HEK293 (cell line): ENCODE data around the gene DOK7.

Source experiments
- CTCF ChIA-PET: fragments of 350-600 bp; formaldehyde crosslinking; extraction: SDS; loops from one replicate; lab custom pipeline; 2021; ENCODE audit warnings: antibody characterized with exemption; lab: Yijun Ruan, JAX
- POLR2A ChIA-PET: fragments of 300-600 bp; formaldehyde crosslinking; extraction: SDS; loops from one replicate; lab custom pipeline; 2020; ENCODE audit warnings: antibody characterized with exemption, inconsistent platforms; lab: Yijun Ruan, JAX
- H3K27ac ChIP-seq: fragments of 200-500 bp; sonication (Bioruptor generic); 2 replicates; pipeline ENCODE4 v1.5.1; 2014; ENCODE audit warnings: low read depth, low read length, control low read depth, inconsistent platforms; ENCODE audit errors: extremely low read depth
- H3K36me3 ChIP-seq, 2 experiments: fragments of 200-500 bp in 1 of 2; sonication (Bioruptor generic) in 1 of 2; 1 replicate in 1 of 2; 2 replicates in 1 of 2; pipeline ENCODE4 v1.5.1; 2014 to 2017; ENCODE audit warnings: inconsistent platforms in 2 of 2, low read length in 2 of 2; ENCODE audit not compliant: control insufficient read depth in 2 of 2, insufficient read depth in 1 of 2
- H3K4me1 ChIP-seq: fragments of 200-500 bp; sonication (Bioruptor generic); 2 replicates; pipeline ENCODE4 v1.5.1; 2014; ENCODE audit warnings: mild to moderate bottlenecking, low read length, inconsistent platforms; ENCODE audit not compliant: control insufficient read depth, insufficient read depth
- H3K4me3 ChIP-seq: 2 replicates; pipeline ENCODE4 v1.5.1; 2011; ENCODE audit warnings: low read depth, mild to moderate bottlenecking, control low read depth, low read length, moderate library complexity
- H3K9me3 ChIP-seq: fragments of 200-500 bp; sonication (Bioruptor generic); 2 replicates; pipeline ENCODE4 v1.5.1; 2014; ENCODE audit warnings: low read depth, low read length, inconsistent platforms; ENCODE audit not compliant: control insufficient read depth, insufficient read depth
- GFI1B ChIP-seq: fragments of 450-650 bp; formaldehyde crosslinking; IDR thresholded peaks from 2 replicates; pipeline ENCODE4 v1.5.1; 2016; ENCODE audit warnings: missing biosample characterization, missing genetic modification characterization
- HOXC10 ChIP-seq: sonication (generic); formaldehyde crosslinking; IDR thresholded peaks from 2 replicates; pipeline ENCODE4 v1.8.1; 2023; ENCODE audit warnings: mild to moderate bottlenecking, missing genetic modification reagents
- TRIM28 ChIP-seq: IDR thresholded peaks from 2 replicates; pipeline ENCODE4 v1.6.1; 2011; ENCODE audit warnings: low read length, control low read depth, borderline replicate concordance
- ZBTB20 ChIP-seq: fragments of 450-650 bp; formaldehyde crosslinking; IDR thresholded peaks from 2 replicates; pipeline ENCODE4 v1.5.1; 2016; ENCODE audit warnings: missing biosample characterization, missing genetic modification characterization
- ZFP69B ChIP-seq: fragments of 450-650 bp; formaldehyde crosslinking; IDR thresholded peaks from 2 replicates; pipeline ENCODE4 v1.5.1; 2016; ENCODE audit warnings: missing biosample characterization, missing genetic modification characterization
- ZNF10 ChIP-seq: fragments of 450-650 bp; formaldehyde crosslinking; IDR thresholded peaks from 2 replicates; pipeline ENCODE4 v1.5.1; 2017; ENCODE audit warnings: missing biosample characterization, missing genetic modification characterization
- ZNF2 ChIP-seq: fragments of 450-650 bp; formaldehyde crosslinking; IDR thresholded peaks from 2 replicates; pipeline ENCODE4 v1.5.1; 2016; ENCODE audit warnings: missing biosample characterization, missing genetic modification characterization
- ZNF211 ChIP-seq: fragments of 450-650 bp; formaldehyde crosslinking; IDR thresholded peaks from 2 replicates; pipeline ENCODE4 v1.5.1; 2016; ENCODE audit warnings: low read depth, missing biosample characterization, missing genetic modification characterization
- ZNF221 ChIP-seq: fragments of 450-650 bp; formaldehyde crosslinking; IDR thresholded peaks from 2 replicates; pipeline ENCODE4 v1.5.1; 2017; ENCODE audit warnings: missing biosample characterization, missing genetic modification characterization, borderline replicate concordance
- ZNF341 ChIP-seq: fragments of 450-650 bp; formaldehyde crosslinking; IDR thresholded peaks from 2 replicates; pipeline ENCODE4; 2016; ENCODE audit warnings: low read depth, missing biosample characterization, missing genetic modification characterization
- ZNF366 ChIP-seq: fragments of 450-650 bp; formaldehyde crosslinking; conservative IDR thresholded peaks from 2 replicates; pipeline ENCODE4 v1.5.1; 2016; ENCODE audit warnings: missing biosample characterization, missing genetic modification characterization
- ZNF544 ChIP-seq: fragments of 450-650 bp; formaldehyde crosslinking; IDR thresholded peaks from 2 replicates; pipeline ENCODE4 v1.5.0; 2017; ENCODE audit warnings: missing biosample characterization, missing genetic modification characterization
- ZNF571 ChIP-seq: fragments of 450-650 bp; formaldehyde crosslinking; IDR thresholded peaks from 2 replicates; pipeline ENCODE4 v1.5.0; 2017; ENCODE audit warnings: missing biosample characterization, missing genetic modification characterization
- ZNF623 ChIP-seq: fragments of 450-650 bp; formaldehyde crosslinking; IDR thresholded peaks from 2 replicates; pipeline ENCODE4 v1.5.1; 2016; ENCODE audit warnings: missing biosample characterization, missing genetic modification characterization
- ZNF707 ChIP-seq: fragments of 450-650 bp; formaldehyde crosslinking; IDR thresholded peaks from 2 replicates; pipeline ENCODE4 v1.5.1; 2016; ENCODE audit warnings: missing biosample characterization, missing genetic modification characterization
- TF ChIP-seq, protein P1 (sequence below): fragments of 450-650 bp; formaldehyde crosslinking; IDR thresholded peaks from 2 replicates; pipeline ENCODE4 v1.5.0; 2017; ENCODE audit warnings: missing biosample characterization, missing genetic modification characterization, borderline replicate concordance
- TF ChIP-seq, protein P2 (sequence below): fragments of 450-650 bp; formaldehyde crosslinking; IDR thresholded peaks from 2 replicates; pipeline ENCODE4 v1.5.1; 2017; ENCODE audit warnings: missing biosample characterization, missing genetic modification characterization
- TF ChIP-seq, protein P3 (sequence below): fragments of 450-650 bp; formaldehyde crosslinking; IDR thresholded peaks from 2 replicates; pipeline ENCODE4 v1.5.1; 2016; ENCODE audit warnings: missing biosample characterization, missing genetic modification characterization, low read depth
- TF ChIP-seq, protein P4 (sequence below): fragments of 450-650 bp; formaldehyde crosslinking; IDR thresholded peaks from 2 replicates; pipeline ENCODE4 v1.5.1; 2016; ENCODE audit warnings: missing biosample characterization, missing genetic modification characterization
- TF ChIP-seq, protein P5 (sequence below): fragments of 450-650 bp; formaldehyde crosslinking; conservative IDR thresholded peaks from 2 replicates; pipeline ENCODE4 v1.5.1; 2016; ENCODE audit warnings: low read depth, missing biosample characterization, missing genetic modification characterization
- TF ChIP-seq, protein P6 (sequence below): fragments of 450-650 bp; formaldehyde crosslinking; IDR thresholded peaks from 2 replicates; pipeline ENCODE4 v1.5.1; 2017; ENCODE audit warnings: missing biosample characterization, missing genetic modification characterization
- TF ChIP-seq, protein P7 (sequence below): fragments of 450-650 bp; formaldehyde crosslinking; optimal IDR thresholded peaks from 2 replicates; pipeline ENCODE3; 2016; ENCODE audit warnings: missing biosample characterization, mild to moderate bottlenecking, missing genetic modification characterization

Gene DOK7

DNA sequence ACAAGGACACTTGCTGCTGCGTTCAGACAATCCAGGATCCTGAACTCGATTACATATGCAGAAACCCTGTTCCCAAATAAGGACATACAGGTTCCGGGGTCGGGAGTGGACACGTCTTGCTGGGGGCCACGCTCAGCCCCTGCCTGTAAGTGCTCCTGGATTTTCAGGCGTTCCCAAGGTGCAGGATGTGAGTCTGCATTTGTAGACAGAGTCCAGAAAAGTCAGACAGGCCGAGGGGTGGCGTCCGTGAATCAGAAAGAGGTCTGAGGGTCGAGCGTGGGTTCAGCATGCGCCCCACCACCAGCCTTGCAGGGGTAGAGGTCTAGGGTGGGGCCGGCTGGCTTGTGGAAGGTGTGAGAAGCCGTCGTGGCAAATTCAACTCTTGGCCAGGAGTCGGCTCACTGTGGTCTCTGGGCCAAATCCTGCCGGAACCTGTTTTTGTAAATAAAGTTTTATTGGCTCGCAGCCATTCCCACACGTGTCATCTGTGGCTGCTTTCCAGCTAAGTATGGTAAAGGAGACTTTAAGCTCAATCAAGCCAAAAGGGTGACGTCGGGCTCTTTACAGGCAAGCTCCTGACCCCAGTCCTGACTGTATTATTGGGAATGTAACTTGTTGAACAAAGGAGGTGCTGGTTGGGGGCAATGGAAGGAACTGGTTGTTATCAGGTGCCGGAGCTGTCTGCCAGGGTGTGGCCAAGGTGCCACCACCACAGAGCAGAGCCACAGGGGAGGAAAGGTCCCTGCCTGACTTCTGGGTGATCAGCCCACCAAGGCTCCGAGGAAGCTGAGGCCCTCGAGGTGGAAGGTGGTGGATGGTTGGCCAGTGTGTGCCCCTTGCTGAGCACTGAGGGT, 7.4 kb downstream of the DOK7 start (continued):
- TF ChIP-seq ZNF366 (tag by site-specific recombination), result no peak
- TF ChIP-seq ZNF623 (tag by site-specific recombination), result no peak
- TF ChIP-seq ZNF544 (tag by site-specific recombination), result no peak
- no peak for TF ChIP-seq HOXC10
- TF ChIP-seq ZNF571, result no peak
- TF ChIP-seq, protein P1, sequence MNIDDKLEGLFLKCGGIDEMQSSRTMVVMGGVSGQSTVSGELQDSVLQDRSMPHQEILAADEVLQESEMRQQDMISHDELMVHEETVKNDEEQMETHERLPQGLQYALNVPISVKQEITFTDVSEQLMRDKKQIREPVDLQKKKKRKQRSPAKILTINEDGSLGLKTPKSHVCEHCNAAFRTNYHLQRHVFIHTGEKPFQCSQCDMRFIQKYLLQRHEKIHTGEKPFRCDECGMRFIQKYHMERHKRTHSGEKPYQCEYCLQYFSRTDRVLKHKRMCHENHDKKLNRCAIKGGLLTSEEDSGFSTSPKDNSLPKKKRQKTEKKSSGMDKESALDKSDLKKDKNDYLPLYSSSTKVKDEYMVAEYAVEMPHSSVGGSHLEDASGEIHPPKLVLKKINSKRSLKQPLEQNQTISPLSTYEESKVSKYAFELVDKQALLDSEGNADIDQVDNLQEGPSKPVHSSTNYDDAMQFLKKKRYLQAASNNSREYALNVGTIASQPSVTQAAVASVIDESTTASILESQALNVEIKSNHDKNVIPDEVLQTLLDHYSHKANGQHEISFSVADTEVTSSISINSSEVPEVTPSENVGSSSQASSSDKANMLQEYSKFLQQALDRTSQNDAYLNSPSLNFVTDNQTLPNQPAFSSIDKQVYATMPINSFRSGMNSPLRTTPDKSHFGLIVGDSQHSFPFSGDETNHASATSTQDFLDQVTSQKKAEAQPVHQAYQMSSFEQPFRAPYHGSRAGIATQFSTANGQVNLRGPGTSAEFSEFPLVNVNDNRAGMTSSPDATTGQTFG (tag by site-specific recombination), result no peak
- TF ChIP-seq ZNF707 (tag by site-specific recombination), result no peak
- TF ChIP-seq ZFP69B (tag by site-specific recombination), result no peak
- TF ChIP-seq, protein P2, sequence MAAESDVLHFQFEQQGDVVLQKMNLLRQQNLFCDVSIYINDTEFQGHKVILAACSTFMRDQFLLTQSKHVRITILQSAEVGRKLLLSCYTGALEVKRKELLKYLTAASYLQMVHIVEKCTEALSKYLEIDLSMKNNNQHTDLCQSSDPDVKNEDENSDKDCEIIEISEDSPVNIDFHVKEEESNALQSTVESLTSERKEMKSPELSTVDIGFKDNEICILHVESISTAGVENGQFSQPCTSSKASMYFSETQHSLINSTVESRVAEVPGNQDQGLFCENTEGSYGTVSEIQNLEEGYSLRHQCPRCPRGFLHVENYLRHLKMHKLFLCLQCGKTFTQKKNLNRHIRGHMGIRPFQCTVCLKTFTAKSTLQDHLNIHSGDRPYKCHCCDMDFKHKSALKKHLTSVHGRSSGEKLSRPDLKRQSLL, result no peak
- no peak for TF ChIP-seq GFI1B
- no peak for TF ChIP-seq ZNF221
- TF ChIP-seq, protein P3, sequence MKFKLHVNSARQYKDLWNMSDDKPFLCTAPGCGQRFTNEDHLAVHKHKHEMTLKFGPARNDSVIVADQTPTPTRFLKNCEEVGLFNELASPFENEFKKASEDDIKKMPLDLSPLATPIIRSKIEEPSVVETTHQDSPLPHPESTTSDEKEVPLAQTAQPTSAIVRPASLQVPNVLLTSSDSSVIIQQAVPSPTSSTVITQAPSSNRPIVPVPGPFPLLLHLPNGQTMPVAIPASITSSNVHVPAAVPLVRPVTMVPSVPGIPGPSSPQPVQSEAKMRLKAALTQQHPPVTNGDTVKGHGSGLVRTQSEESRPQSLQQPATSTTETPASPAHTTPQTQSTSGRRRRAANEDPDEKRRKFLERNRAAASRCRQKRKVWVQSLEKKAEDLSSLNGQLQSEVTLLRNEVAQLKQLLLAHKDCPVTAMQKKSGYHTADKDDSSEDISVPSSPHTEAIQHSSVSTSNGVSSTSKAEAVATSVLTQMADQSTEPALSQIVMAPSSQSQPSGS (tag by site-specific recombination), result no peak
- peak; percentile 58 for TF ChIP-seq ZBTB20
- TF ChIP-seq ZNF2 (tag by site-specific recombination), result no peak
- peak; percentile 59; the same call in 1 of the 2 replicates for TF ChIP-seq ZNF10 (tag by site-specific recombination)
- TF ChIP-seq, all 188 proteins: peak for 3

DNA sequence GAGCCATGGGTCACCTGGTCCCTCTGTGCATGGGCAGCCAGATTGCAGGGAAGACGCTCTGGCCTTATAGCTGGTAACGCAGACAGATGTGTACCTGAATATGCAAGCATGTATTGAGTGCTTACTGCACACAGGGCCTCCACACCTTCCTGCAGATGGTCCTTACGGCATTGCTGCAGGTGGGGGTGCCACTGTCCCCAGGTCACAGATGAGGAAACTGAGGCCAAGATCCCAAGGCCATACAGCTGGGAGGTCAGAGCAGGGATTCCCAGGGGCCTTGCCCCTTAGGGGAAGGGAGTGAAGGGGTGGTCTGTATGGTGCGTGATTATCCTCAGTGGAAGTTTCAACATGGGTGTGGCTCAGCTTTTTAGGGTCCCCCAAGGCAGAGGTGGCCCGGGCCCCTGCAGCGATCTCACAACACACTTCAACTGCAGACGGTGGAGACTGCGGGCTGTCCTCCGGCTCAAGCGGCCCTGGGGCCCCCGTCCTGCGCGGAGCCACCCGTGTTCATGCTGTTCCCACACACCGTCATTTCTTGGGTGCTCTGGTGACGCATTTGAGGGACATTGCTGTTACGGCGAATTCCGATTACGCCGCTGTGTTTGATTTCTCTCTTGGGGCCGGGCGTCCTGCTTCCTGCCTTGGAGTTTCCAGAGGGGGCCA, 8.1 kb downstream of the DOK7 start:
- Histone ChIP-seq H3K27ac (no peak overlapping the region), H3K4me1 (no peaks in the 10 kb centered on the region), H3K4me3 (no peak overlapping the region), H3K9me3 (no peaks in the 10 kb centered on the region), H3K36me3 (no peaks in the 10 kb centered on the region)
- ChIA-PET CTCF (interaction anchor here (3.0 kb wide), 1 partner anchor 10 kb away, joined by 16 read pairs; no protein-coding TSS in a partner anchor), POLR2A (no interaction called here)
- TF ChIP-seq ZNF211 (tag by site-specific recombination), result no peak
- TF ChIP-seq, protein P4, sequence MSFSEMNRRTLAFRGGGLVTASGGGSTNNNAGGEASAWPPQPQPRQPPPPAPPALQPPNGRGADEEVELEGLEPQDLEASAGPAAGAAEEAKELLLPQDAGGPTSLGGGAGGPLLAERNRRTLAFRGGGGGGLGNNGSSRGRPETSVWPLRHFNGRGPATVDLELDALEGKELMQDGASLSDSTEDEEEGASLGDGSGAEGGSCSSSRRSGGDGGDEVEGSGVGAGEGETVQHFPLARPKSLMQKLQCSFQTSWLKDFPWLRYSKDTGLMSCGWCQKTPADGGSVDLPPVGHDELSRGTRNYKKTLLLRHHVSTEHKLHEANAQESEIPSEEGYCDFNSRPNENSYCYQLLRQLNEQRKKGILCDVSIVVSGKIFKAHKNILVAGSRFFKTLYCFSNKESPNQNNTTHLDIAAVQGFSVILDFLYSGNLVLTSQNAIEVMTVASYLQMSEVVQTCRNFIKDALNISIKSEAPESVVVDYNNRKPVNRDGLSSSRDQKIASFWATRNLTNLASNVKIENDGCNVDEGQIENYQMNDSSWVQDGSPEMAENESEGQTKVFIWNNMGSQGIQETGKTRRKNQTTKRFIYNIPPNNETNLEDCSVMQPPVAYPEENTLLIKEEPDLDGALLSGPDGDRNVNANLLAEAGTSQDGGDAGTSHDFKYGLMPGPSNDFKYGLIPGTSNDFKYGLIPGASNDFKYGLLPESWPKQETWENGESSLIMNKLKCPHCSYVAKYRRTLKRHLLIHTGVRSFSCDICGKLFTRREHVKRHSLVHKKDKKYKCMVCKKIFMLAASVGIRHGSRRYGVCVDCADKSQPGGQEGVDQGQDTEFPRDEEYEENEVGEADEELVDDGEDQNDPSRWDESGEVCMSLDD, result no peak
- TF ChIP-seq, protein P5, sequence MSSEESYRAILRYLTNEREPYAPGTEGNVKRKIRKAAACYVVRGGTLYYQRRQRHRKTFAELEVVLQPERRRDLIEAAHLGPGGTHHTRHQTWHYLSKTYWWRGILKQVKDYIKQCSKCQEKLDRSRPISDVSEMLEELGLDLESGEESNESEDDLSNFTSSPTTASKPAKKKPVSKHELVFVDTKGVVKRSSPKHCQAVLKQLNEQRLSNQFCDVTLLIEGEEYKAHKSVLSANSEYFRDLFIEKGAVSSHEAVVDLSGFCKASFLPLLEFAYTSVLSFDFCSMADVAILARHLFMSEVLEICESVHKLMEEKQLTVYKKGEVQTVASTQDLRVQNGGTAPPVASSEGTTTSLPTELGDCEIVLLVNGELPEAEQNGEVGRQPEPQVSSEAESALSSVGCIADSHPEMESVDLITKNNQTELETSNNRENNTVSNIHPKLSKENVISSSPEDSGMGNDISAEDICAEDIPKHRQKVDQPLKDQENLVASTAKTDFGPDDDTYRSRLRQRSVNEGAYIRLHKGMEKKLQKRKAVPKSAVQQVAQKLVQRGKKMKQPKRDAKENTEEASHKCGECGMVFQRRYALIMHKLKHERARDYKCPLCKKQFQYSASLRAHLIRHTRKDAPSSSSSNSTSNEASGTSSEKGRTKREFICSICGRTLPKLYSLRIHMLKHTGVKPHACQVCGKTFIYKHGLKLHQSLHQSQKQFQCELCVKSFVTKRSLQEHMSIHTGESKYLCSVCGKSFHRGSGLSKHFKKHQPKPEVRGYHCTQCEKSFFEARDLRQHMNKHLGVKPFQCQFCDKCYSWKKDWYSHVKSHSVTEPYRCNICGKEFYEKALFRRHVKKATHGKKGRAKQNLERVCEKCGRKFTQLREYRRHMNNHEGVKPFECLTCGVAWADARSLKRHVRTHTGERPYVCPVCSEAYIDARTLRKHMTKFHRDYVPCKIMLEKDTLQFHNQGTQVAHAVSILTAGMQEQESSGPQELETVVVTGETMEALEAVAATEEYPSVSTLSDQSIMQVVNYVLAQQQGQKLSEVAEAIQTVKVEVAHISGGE (tag by site-specific recombination), result no peak
- TF ChIP-seq, protein P6, sequence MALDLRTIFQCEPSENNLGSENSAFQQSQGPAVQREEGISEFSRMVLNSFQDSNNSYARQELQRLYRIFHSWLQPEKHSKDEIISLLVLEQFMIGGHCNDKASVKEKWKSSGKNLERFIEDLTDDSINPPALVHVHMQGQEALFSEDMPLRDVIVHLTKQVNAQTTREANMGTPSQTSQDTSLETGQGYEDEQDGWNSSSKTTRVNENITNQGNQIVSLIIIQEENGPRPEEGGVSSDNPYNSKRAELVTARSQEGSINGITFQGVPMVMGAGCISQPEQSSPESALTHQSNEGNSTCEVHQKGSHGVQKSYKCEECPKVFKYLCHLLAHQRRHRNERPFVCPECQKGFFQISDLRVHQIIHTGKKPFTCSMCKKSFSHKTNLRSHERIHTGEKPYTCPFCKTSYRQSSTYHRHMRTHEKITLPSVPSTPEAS (tag by site-specific recombination), result no peak
- no peak for TF ChIP-seq TRIM28
- TF ChIP-seq, protein P7, sequence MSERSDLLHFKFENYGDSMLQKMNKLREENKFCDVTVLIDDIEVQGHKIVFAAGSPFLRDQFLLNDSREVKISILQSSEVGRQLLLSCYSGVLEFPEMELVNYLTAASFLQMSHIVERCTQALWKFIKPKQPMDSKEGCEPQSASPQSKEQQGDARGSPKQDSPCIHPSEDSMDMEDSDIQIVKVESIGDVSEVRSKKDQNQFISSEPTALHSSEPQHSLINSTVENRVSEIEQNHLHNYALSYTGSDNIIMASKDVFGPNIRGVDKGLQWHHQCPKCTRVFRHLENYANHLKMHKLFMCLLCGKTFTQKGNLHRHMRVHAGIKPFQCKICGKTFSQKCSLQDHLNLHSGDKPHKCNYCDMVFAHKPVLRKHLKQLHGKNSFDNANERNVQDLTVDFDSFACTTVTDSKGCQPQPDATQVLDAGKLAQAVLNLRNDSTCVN (tag by site-specific recombination), result no peak
- TF ChIP-seq ZNF341 (tag by site-specific recombination), result no peak
